Measurements from ENCODE around the gene OR2T27.
"Not testable (repeated sequence)": the region's sequence is repeated elsewhere in the genome, so short reads cannot be mapped to it uniquely, and the experiment has no call there.

The OR2T27 gene

GRCh38 chr1:248639652-248640051 is 15.7 kb downstream of the OR2T27 start:
- not testable (repeated sequence) for DNase-seq

- not testable (repeated sequence) for DNase-seq
These were observed 18.7 kb downstream of the OR2T27 start for GRCh38 chr1:248636612-248637011.

GRCh38 chr1:248634991-248635390 is 20.3 kb downstream of the OR2T27 start, which contains the start of gene OR2T11:
Gene OR2T11 (minus strand): TSS chr1:248635091. CDS start chr1:248627128, 7,963 bp downstream.
- not testable (repeated sequence) for DNase-seq

GRCh38 chr1:248631354-248632008 is 23.8 kb downstream of the OR2T27 start:
- DNase-seq, result no peak

- DNase-seq, result no peak
These were observed 24.8 kb downstream of the OR2T27 start for GRCh38 chr1:248630551-248630950.

- DNase-seq, result no peak
These were observed 27.1 kb downstream of the OR2T27 start for GRCh38 chr1:248627971-248628844.

- DNase-seq, result no peak
These were observed 29.4 kb downstream of the OR2T27 start for GRCh38 chr1:248625971-248626370.

- no peak for DNase-seq
These were observed 30.2 kb downstream of the OR2T27 start for GRCh38 chr1:248625166-248625565.

- no peak for DNase-seq
These were observed 32.7 kb downstream of the OR2T27 start for GRCh38 chr1:248622570-248623001.

- DNase-seq, result no peak
These were observed 33.6 kb downstream of the OR2T27 start for GRCh38 chr1:248621770-248622169.

- peak; percentile 65 to 73 for DNase-seq
These were observed 36.5 kb downstream of the OR2T27 start for GRCh38 chr1:248618878-248619277.

GRCh38 chr1:248618119-248618518 is 37.2 kb downstream of the OR2T27 start:
- DNase-seq, result no peak

- DNase-seq, result no peak
These were observed 41.6 kb downstream of the OR2T27 start for GRCh38 chr1:248613742-248614141.

GRCh38 chr1:248611883-248612414 is 43.4 kb downstream of the OR2T27 start:
- DNase-seq, result peak in 1 of 2 donors; percentile 24

- no peak for DNase-seq
These were observed 45.0 kb downstream of the OR2T27 start for GRCh38 chr1:248610301-248610700.

Data from stimulated activated CD4-positive, alpha-beta T cell treated with anti-CD3 and anti-CD28 coated beads, Interleukin-2, amount 100 ng/mL, for 24 hours (primary cell).